SU-DHL-6 (cell line): ENCODE results near the gene SLC12A1.

Source experiments
- EZH2phosphoT487 ChIP-seq: fragments of 200-600 bp; sonication (generic), shearing (Covaris generic); conservative IDR thresholded peaks from 2 replicates; pipeline ENCODE4 v1.6.1; 2018; ENCODE audit warnings: mild to moderate bottlenecking, antibody characterized with exemption, low read length, moderate library complexity, mixed read lengths
- TF ChIP-seq, protein P1 (sequence below): fragments of 200-600 bp; sonication (generic); IDR thresholded peaks from one replicate; pipeline ENCODE4 v1.5.1; 2017; ENCODE audit warnings: antibody characterized with exemption, mild to moderate bottlenecking, low read length, moderate library complexity; ENCODE audit not compliant: insufficient read depth, poor library complexity, severe bottlenecking

DNA sequence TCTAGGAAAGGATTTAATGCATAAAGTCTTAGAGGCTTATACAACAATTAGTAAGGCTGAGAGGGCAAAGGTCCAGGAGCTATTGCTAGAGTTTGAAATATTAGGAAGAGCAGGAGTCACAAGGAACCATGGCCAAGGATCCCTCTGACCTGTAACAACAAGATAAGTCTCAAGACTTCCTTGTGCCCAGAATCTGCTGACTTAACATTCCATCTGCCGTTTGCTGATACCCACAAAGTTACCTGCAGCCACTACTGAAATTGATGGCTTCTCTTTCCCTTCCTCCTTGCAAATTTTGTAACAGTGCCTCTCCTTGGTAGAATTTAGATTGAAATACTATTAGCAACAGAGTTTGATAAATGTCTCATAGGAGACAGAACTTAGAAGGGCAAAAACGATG lies 23.4 kb upstream of the SLC12A1 start:
- TF ChIP-seq, protein P1, sequence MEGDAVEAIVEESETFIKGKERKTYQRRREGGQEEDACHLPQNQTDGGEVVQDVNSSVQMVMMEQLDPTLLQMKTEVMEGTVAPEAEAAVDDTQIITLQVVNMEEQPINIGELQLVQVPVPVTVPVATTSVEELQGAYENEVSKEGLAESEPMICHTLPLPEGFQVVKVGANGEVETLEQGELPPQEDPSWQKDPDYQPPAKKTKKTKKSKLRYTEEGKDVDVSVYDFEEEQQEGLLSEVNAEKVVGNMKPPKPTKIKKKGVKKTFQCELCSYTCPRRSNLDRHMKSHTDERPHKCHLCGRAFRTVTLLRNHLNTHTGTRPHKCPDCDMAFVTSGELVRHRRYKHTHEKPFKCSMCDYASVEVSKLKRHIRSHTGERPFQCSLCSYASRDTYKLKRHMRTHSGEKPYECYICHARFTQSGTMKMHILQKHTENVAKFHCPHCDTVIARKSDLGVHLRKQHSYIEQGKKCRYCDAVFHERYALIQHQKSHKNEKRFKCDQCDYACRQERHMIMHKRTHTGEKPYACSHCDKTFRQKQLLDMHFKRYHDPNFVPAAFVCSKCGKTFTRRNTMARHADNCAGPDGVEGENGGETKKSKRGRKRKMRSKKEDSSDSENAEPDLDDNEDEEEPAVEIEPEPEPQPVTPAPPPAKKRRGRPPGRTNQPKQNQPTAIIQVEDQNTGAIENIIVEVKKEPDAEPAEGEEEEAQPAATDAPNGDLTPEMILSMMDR: no peak
- TF ChIP-seq EZH2phosphoT487: no peak
